Measurements from ENCODE around the gene OLIG2. TPM values are rescaled to one million over a fixed set of nuclear protein-coding genes. Genes with fewer than 3 reads are reported as not detected.

OLIG2 gene
- total and polyA plus RNA-seq, 7 donors, result not detected

DNA sequence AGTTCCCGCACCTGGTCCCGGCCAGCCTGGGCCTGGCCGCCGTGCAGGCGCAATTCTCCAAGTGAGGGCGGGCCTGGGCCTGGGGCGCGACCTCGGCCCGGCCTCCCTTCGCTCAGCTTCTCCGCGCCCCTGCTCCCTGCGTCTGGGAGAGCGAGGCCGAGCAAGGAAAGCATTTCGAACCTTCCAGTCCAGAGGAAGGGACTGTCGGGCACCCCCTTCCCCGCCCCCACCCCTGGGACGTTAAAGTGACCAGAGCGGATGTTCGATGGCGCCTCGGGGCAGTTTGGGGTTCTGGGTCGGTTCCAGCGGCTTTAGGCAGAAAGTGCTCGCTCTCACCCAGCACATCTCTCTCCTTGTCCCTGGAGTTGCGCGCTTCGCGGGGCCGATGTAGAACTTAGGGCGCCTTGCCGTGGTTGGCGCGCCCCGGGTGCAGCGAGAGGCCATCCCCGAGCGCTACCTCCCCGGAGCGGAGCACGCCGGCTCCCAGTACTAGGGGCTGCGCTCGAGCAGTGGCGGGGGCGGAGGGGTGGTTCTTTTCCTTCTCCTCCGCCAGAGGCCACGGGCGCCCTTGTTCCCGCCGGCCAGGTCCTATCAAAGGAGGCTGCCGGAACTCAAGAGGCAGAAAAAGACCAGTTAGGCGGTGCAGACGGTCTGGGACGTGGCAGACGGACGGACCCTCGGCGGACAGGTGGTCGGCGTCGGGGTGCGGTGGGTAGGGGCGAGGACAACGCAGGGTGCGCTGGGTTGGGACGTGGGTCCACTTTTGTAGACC lies 45.4 kb downstream of the OLIG2 start:
- Histone ChIP-seq H3K27me3 (peaks cover 48 to 100% (median 82%) of the 10 kb centered on the region in 3 donors), H3K36me3 (no peaks in the 10 kb centered on the region), H3K4me3 (peak overlapping the region in 2 of 4 donors; percentile 36 to 40), H3K4me1 (peaks cover 0 to 25% (median 24%) of the 10 kb centered on the region in 4 donors), H3K27ac (no peak overlapping the region), H3K9me3 (peaks cover 0 to 5% (median 2%) of the 10 kb centered on the region in 4 donors)
- TF ChIP-seq, protein P1, sequence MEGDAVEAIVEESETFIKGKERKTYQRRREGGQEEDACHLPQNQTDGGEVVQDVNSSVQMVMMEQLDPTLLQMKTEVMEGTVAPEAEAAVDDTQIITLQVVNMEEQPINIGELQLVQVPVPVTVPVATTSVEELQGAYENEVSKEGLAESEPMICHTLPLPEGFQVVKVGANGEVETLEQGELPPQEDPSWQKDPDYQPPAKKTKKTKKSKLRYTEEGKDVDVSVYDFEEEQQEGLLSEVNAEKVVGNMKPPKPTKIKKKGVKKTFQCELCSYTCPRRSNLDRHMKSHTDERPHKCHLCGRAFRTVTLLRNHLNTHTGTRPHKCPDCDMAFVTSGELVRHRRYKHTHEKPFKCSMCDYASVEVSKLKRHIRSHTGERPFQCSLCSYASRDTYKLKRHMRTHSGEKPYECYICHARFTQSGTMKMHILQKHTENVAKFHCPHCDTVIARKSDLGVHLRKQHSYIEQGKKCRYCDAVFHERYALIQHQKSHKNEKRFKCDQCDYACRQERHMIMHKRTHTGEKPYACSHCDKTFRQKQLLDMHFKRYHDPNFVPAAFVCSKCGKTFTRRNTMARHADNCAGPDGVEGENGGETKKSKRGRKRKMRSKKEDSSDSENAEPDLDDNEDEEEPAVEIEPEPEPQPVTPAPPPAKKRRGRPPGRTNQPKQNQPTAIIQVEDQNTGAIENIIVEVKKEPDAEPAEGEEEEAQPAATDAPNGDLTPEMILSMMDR (IDR thresholded peaks at IDR 0.05), result no peak
- TF ChIP-seq EP300 (IDR thresholded peaks at IDR 0.05) (no peak), POLR2A (IDR thresholded peaks at IDR 0.05) (no peak), POLR2AphosphoS5 (IDR thresholded peaks at IDR 0.05) (no peak)
- 1 to 2% methylated on average over 69 of the region's 69 CpGs for WGBS, 2 donors
- intact Hi-C loops (cut with DNase I), result no loop called here
- no peak for DNase-seq

DNA sequence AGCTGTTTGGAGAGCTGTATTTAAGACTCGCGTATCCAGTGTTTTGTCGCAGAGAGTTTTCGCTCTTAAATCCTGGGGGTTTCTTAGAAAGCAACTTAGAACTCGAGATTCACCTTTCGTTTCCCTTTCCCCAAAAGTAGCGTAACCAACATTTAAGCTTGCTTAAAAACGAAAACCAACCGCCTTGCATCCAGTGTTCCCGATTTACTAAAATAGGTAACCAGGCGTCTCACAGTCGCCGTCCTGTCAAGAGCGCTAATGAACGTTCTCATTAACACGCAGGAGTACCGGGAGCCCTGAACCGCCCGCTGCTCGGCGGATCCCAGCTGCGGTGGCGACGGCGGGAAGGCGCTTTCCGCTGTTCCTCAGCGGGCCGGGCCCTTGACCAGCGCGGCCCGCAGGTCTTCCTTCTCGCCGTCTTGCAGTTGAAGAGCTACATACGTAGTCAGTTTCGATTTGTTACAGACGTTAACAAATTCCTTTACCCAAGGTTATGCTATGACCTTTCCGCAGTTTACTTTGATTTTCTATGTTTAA lies 46.1 kb downstream of the OLIG2 start:
- H3K9me3 ChIP-seq, result peaks cover 0 to 5% (median 2%) of the 10 kb centered on the region in 4 donors
- no peak overlapping the region for H3K27ac ChIP-seq
- H3K36me3 ChIP-seq, result no peaks in the 10 kb centered on the region
- DNase-seq, result no peak
- no peak for TF ChIP-seq EP300 (IDR thresholded peaks at IDR 0.05)
- peak in 1 of 4 donors; percentile 32 for TF ChIP-seq POLR2AphosphoS5 (IDR thresholded peaks at IDR 0.05)
- H3K4me3 ChIP-seq, result peak overlapping the region in 3 of 4 donors; percentile 22 to 40 (median 36)
- WGBS, 2 donors, result 2% methylated on average over 38 of the region's 38 CpGs
- peaks cover 0 to 25% (median 24%) of the 10 kb centered on the region in 4 donors for H3K4me1 ChIP-seq
- H3K27me3 ChIP-seq, result peaks cover 48 to 100% (median 80%) of the 10 kb centered on the region in 3 donors
- intact Hi-C loops (cut with DNase I), result no loop called here

DNA sequence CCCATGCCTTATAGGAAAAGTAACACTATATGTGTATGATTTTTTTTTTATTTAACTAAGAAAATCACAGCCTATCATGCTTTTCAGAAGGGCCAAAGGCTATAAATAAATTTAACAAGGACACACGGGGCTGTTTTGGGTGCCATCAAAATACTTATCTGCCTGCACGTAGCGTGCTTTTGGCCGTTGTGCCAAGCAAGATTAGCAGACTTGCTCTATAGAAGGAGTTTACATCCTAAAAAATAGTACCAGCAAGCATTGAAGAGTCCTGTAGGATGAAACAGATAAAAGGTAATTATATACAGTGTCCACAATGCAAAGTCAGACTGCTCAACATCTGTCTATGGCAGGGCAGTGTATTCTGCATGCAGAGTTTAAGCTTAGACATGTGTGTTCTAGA lies 47.9 kb downstream of the OLIG2 start:
- Histone ChIP-seq H3K27ac (no peak overlapping the region), H3K4me1 (peaks cover 0 to 25% (median 24%) of the 10 kb centered on the region in 4 donors), H3K9me3 (peaks cover 0 to 5% (median 2%) of the 10 kb centered on the region in 4 donors), H3K4me3 (no peak overlapping the region), H3K36me3 (no peaks in the 10 kb centered on the region), H3K27me3 (peaks cover 35 to 94% (median 65%) of the 10 kb centered on the region in 3 donors)
- no peak for DNase-seq
- no peak for TF ChIP-seq EP300 (IDR thresholded peaks at IDR 0.05)
- no peak for TF ChIP-seq POLR2A (IDR thresholded peaks at IDR 0.05)
- TF ChIP-seq POLR2AphosphoS5 (IDR thresholded peaks at IDR 0.05), result no peak
- TF ChIP-seq, protein P1 (IDR thresholded peaks at IDR 0.05), result no peak
- WGBS, 2 donors, result 75 to 79% methylated on average over 4 of the region's 4 CpGs
- intact Hi-C loops (cut with DNase I), result no loop called here

DNA sequence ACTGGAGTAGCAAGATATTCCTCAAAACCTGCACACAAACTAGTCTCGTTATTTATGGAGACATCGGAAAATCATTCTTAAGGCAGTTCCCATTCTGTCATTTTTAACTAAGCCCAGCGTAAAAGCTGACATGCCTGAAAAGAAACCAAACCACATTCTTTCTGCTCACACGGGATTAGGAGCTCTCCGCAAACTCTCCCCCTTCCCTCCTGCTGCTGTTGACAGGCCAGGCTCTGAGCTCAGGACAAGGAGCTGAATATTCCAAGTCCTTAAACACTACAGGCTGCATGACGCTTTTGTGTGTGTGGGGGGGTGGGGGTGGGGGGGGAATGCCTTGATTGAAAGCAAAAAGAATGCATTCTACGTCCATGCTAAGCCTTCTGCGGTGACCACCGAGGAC lies 49.4 kb downstream of the OLIG2 start:
- Histone ChIP-seq H3K9me3 (no peaks in the 10 kb centered on the region), H3K4me3 (no peak overlapping the region), H3K4me1 (peaks cover 0 to 21% (median 18%) of the 10 kb centered on the region in 4 donors), H3K36me3 (no peaks in the 10 kb centered on the region), H3K27ac (no peak overlapping the region), H3K27me3 (peaks cover 22 to 80% (median 50%) of the 10 kb centered on the region in 3 donors)
- no peak for DNase-seq
- intact Hi-C loops (cut with DNase I), result no loop called here
- no peak for TF ChIP-seq EP300 (IDR thresholded peaks at IDR 0.05)
- TF ChIP-seq, protein P1 (IDR thresholded peaks at IDR 0.05), result no peak
- no peak for TF ChIP-seq POLR2AphosphoS5 (IDR thresholded peaks at IDR 0.05)
- no peak for TF ChIP-seq POLR2A (IDR thresholded peaks at IDR 0.05)
- 49 to 61% methylated on average over 9 of the region's 9 CpGs for WGBS, 2 donors

DNA sequence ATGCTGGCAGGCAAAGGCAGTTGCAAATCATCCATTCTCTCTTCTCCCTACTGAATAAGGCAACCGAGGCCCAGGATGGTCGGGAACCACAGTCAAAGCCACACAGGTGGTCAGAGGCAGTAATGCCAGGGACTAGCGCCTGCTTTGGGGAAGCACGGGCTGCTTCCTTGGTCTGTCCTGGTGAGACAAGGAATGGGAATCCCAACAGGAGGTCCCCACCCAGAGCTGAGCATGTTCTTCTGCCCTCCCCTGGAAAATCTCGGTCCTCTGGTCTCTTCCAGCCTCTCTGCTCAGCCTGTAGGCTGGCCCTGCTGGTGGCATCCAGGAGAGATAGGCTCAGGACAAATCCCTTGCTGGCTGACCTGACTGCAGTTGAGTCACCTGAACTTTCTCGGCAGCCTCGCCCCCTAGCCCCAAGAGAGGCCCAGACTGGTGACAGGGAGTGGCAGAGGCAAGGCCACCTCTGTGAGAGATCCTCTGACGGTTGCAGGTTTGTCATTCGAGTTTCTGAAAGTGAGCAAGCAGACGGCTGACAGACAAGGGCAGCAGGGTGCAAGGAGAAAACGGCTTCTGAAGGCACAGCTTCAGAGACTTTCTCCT lies 50.0 kb downstream of the OLIG2 start:
- TF ChIP-seq EP300 (IDR thresholded peaks at IDR 0.05) (no peak), POLR2A (IDR thresholded peaks at IDR 0.05) (no peak)
- no peak overlapping the region for H3K27ac ChIP-seq
- intact Hi-C loops (cut with DNase I), result no loop called here
- H3K4me3 ChIP-seq, result no peak overlapping the region
- H3K36me3 ChIP-seq, result no peaks in the 10 kb centered on the region
- DNase-seq, result no peak
- peaks cover 18 to 75% (median 45%) of the 10 kb centered on the region in 3 donors for H3K27me3 ChIP-seq
- no peaks in the 10 kb centered on the region for H3K9me3 ChIP-seq
- H3K4me1 ChIP-seq, result peaks cover 0 to 16% (median 14%) of the 10 kb centered on the region in 4 donors
- WGBS, 2 donors, result 44 to 61% methylated on average over 11 of the region's 11 CpGs
